Endothelial cell of umbilical vein (primary cell): ENCODE data around the gene ZNF22. TPM values are rescaled to one million over a fixed set of nuclear protein-coding genes. Genes with fewer than 3 reads are reported as not detected.

Source experiments
- BruUV-seq: library from RNA; stranded (reverse); fragments of 400-500 nt; replicated peaks from 2 replicates; lab custom pipeline; 2021; lab: Mats Ljungman, UMichigan
- CTCF ChIA-PET: fragments of 300-600, 350-600 bp; sonication (Branson Sonifier 250); formaldehyde crosslinking; loops from one replicate; lab custom pipeline; 2021; ENCODE audit warnings: antibody characterized with exemption, inconsistent platforms; lab: Charles Lee
- POLR2A ChIA-PET: fragments of 300-600, 350-600 bp; sonication (Branson Sonifier 250); formaldehyde crosslinking; loops from one replicate; lab custom pipeline; 2021; ENCODE audit warnings: antibody characterized with exemption, inconsistent platforms; lab: Charles Lee
- DNase-seq: peaks from one replicate; pipeline ENCODE4 v3.0.0-alpha.2; 2011; ENCODE audit warnings: low read depth, low spot score
- FAIRE-seq: peaks from 2 replicates; lab custom pipeline; 2011; peaks lifted over from hg19 to GRCh38; lab: Jason Lieb, UNC
- H2AFZ ChIP-seq: 2 replicates; pipeline ENCODE4 v1.6.0; 2012; ENCODE audit warnings: low read depth, low read length, control low read depth, inconsistent platforms
- H3K27ac ChIP-seq: 2 replicates; pipeline ENCODE4 v1.5.1; 2011; ENCODE audit warnings: low read depth, mild to moderate bottlenecking, control low read depth, low read length, moderate library complexity; ENCODE audit not compliant: insufficient read depth
- H3K27me3 ChIP-seq, 2 experiments: 2 replicates each; pipeline versions ENCODE4 v1.6.0 to v1.6.1; 2011; ENCODE audit warnings: low read length in 2 of 2, mixed read lengths in 1 of 2; ENCODE audit not compliant: control insufficient read depth in 2 of 2, insufficient read depth in 2 of 2
- H3K36me3 ChIP-seq, 2 experiments: 2 replicates in 1 of 2; 3 replicates in 1 of 2; pipeline ENCODE4 v1.5.1; 2011; ENCODE audit warnings: low read length in 2 of 2, mild to moderate bottlenecking in 1 of 2, moderate library complexity in 1 of 2; ENCODE audit not compliant: control insufficient read depth in 2 of 2, insufficient read depth in 2 of 2; ENCODE audit errors: extremely low read depth in 1 of 2
- H3K4me1 ChIP-seq: 3 replicates; pipeline ENCODE4 v1.5.1; 2011; ENCODE audit warnings: mild to moderate bottlenecking, low read length; ENCODE audit not compliant: control insufficient read depth, insufficient read depth; ENCODE audit errors: extremely low read depth
- H3K4me2 ChIP-seq: 2 replicates; pipeline ENCODE4 v1.6.1; 2011; ENCODE audit warnings: low read length, control low read depth, mixed read lengths; ENCODE audit not compliant: insufficient read depth
- H3K4me3 ChIP-seq, 3 experiments: fragments of 200-600 bp in 1 of 3; sonication (generic), shearing (Covaris generic) in 1 of 3; replicated peaks in 1 of 3; 2 replicates each; pipeline ENCODE4 v1.5.1; 2011 to 2016; ENCODE audit warnings: control low read depth in 3 of 3, low read length in 3 of 3, mild to moderate bottlenecking in 2 of 3, inconsistent platforms in 1 of 3, low read depth in 1 of 3, moderate library complexity in 1 of 3; ENCODE audit not compliant: insufficient read depth in 1 of 3
- H3K79me2 ChIP-seq: 2 replicates; pipeline ENCODE4 v1.6.0; 2012; ENCODE audit warnings: low read length, inconsistent platforms; ENCODE audit not compliant: control insufficient read depth, insufficient read depth
- H3K9ac ChIP-seq: replicated peaks from 2 replicates; pipeline ENCODE3; 2011; ENCODE audit warnings: low read length, control low read depth; ENCODE audit not compliant: insufficient read depth; ENCODE audit errors: extremely low read depth
- H3K9me1 ChIP-seq: replicated peaks from 3 replicates; pipeline ENCODE4 v1.6.0; 2011; ENCODE audit warnings: mild to moderate bottlenecking, low read length; ENCODE audit not compliant: control insufficient read depth, insufficient read depth; ENCODE audit errors: extremely low read depth
- H3K9me3 ChIP-seq: replicated peaks from 2 replicates; pipeline ENCODE4 v1.5.1; 2012; ENCODE audit warnings: low read length, inconsistent platforms; ENCODE audit not compliant: control insufficient read depth, insufficient read depth
- H4K20me1 ChIP-seq: replicated peaks from 2 replicates; pipeline ENCODE3; 2011; ENCODE audit warnings: mild to moderate bottlenecking, low read length; ENCODE audit not compliant: control insufficient read depth, insufficient read depth; ENCODE audit errors: extremely low read depth
- CTCF ChIP-seq, 2 donors: IDR thresholded peaks; 1 replicate in 1 of 2; 2 replicates in 1 of 2; pipeline ENCODE4 v1.5.1; 2011; ENCODE audit warnings: low read length in 2 of 2, mild to moderate bottlenecking in 2 of 2, moderate library complexity in 2 of 2, control low read depth in 1 of 2, inconsistent platforms in 1 of 2, low read depth in 1 of 2; ENCODE audit not compliant: insufficient read depth in 1 of 2; ENCODE audit errors: extremely low read depth in 1 of 2
- EZH2 ChIP-seq: IDR thresholded peaks from 2 replicates; pipeline ENCODE4 v1.6.1; 2012; ENCODE audit warnings: borderline replicate concordance, low read depth, mild to moderate bottlenecking, moderate library complexity, low read length, inconsistent platforms; ENCODE audit not compliant: severe bottlenecking
- FOS ChIP-seq: IDR thresholded peaks from 2 replicates; pipeline ENCODE4 v1.6.1; 2011; ENCODE audit warnings: mild to moderate bottlenecking, low read length, moderate library complexity, borderline replicate concordance; ENCODE audit not compliant: insufficient read depth
- GATA2 ChIP-seq: IDR thresholded peaks from 2 replicates; pipeline ENCODE4 v1.7.0; 2011; ENCODE audit warnings: low read depth, mild to moderate bottlenecking, moderate library complexity, mixed read lengths, low read length; ENCODE audit not compliant: insufficient read length, insufficient read depth
- JUN ChIP-seq: IDR thresholded peaks from 2 replicates; pipeline ENCODE4 v1.6.1; 2011; ENCODE audit warnings: borderline replicate concordance, low read depth; ENCODE audit not compliant: insufficient read length, insufficient read depth
- MAX ChIP-seq: IDR thresholded peaks from 2 replicates; pipeline ENCODE4 v1.6.1; 2011; ENCODE audit not compliant: insufficient read depth, insufficient read length
- MYC ChIP-seq: IDR thresholded peaks from one replicate; pipeline ENCODE4 v1.6.1; 2011; ENCODE audit warnings: mild to moderate bottlenecking, low read depth, low read length
- POLR2A ChIP-seq: IDR thresholded peaks from 2 replicates; pipeline ENCODE4 v1.6.1; 2012; ENCODE audit warnings: low read depth, mild to moderate bottlenecking, control low read depth, low read length
- POLR2AphosphoS5 ChIP-seq: IDR thresholded peaks from 2 replicates; pipeline ENCODE4 v1.6.1; 2012; ENCODE audit warnings: low read depth, mild to moderate bottlenecking, control low read depth, low read length, moderate library complexity; ENCODE audit not compliant: insufficient read depth
- dilution Hi-C: fragments of 300-500 bp; cut with MboI; formaldehyde crosslinking; loops from one replicate; pipeline ENCODE4 v1.15.0; 2019; ENCODE audit warnings: low sequenced_read_pairs; ENCODE audit not compliant: extremely low pct_ligation_motif_present
- intact Hi-C: fragments of 100-400 bp; cut with micrococcal nuclease; formaldehyde crosslinking; loops from one replicate; pipeline ENCODE4 v1.10.0; 2022
- polyA plus RNA-seq, 4 experiments: library from polyadenylated mRNA; depleted of rRNA in 3 of 4; stranded (reverse) in 3 of 4; unstranded in 1 of 4; fragments of >200 nt; gene quantifications; 2 replicates each; pipeline versions ENCODE4 v1.2.1 to v1.2.3, GENCODE V29; 2011 to 2012; ENCODE audit warnings: missing spikeins in 1 of 4
- total RNA-seq: library from RNA; stranded (reverse); gene quantifications from 2 replicates; pipeline ENCODE4 v1.2.3, GENCODE V29; 2021

The ZNF22 gene
- total and polyA plus RNA-seq, 2 donors (not counting 3 experiments of a cell fraction or from before 2014, with no cell fraction given): 21.0 to 48.7 TPM

- FAIRE-seq: no peak
- DNase-seq: no peak
- CTCF ChIA-PET: interaction anchor here (0.9 to 4.3 kb wide), 3 partner anchors 10 to 59 kb away, joined by 3 to 30 read pairs (median 4); no protein-coding TSS in a partner anchor
- Histone ChIP-seq H3K4me3 (no peak overlapping the region), H3K36me3 (no peaks in the 10 kb centered on the region), H3K9me1 (no peaks in the 10 kb centered on the region), H3K79me2 (no peaks in the 10 kb centered on the region), H3K27me3 (no peaks in the 10 kb centered on the region), H3K9me3 (no peaks in the 10 kb centered on the region), H3K9ac (no peak overlapping the region), H3K4me1 (peaks cover 17% of the 10 kb centered on the region), H4K20me1 (no peaks in the 10 kb centered on the region), H2AFZ (no peak overlapping the region), H3K27ac (no peak overlapping the region), H3K4me2 (no peak overlapping the region)
- intact Hi-C loops: no loop called here
- dilution Hi-C loops: no loop called here
- TF ChIP-seq MYC (no peak), POLR2A (no peak), GATA2 (no peak), FOS (no peak), JUN (no peak), POLR2AphosphoS5 (no peak), CTCF (IDR thresholded peaks at IDR 0.05; ENCODE audit: extremely low read depth in 1 of 2, insufficient read depth in 1 of 2, low read depth in 1 of 2, low read length in 2 of 2) (no peak), MAX (no peak), EZH2 (no peak)
- BruUV-seq: no TSS peak
- POLR2A ChIA-PET: interaction anchor here (1.2 kb wide), 1 partner anchor 10 kb away, joined by 3 read pairs; no protein-coding TSS in a partner anchor
Measured at GRCh38 chr10:44992070-44992731, 8.5 kb upstream of the ZNF22 start.
